ENCODE results near the gene MAML3.

DNA sequence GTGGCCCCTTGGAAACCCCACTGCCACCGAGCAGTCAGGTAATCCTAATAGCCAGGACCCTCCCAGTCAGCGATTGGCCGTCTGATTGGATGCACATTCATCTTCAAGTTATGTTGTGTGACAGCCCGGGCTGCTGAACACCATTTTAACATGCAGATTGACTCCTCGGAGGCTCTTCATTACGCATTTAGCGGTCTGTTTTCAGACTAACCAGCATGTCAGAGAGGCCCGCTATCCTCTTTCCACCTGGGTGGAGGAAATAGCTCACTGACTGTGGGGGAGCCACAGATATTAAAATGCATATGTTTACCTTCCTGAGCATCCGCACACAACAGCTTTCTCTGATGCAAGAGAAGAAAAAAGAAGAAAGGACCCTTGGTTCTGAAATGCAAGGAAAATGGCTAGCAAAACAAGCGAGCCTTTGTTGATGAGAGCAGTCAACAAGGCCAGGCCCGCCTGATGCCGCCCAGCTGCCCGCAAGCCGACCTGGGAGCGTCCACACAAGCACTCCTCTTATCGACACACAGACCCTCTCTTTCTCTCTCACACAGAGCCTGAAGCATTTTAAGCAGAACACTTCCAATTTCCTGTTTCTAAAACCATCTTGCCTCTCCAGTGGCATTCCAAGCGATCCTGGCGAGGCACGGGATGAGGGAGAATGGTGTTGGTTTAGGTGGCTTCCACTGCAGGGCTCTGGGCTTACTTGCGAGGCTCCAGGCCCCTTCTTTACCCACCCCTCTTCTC is 370.1 kb downstream of the MAML3 start:
- no peak for TF ChIP-seq EP300 (IDR thresholded peaks at IDR 0.05)
- TF ChIP-seq POLR2A (IDR thresholded peaks at IDR 0.05) = no peak
- TF ChIP-seq, protein P1, sequence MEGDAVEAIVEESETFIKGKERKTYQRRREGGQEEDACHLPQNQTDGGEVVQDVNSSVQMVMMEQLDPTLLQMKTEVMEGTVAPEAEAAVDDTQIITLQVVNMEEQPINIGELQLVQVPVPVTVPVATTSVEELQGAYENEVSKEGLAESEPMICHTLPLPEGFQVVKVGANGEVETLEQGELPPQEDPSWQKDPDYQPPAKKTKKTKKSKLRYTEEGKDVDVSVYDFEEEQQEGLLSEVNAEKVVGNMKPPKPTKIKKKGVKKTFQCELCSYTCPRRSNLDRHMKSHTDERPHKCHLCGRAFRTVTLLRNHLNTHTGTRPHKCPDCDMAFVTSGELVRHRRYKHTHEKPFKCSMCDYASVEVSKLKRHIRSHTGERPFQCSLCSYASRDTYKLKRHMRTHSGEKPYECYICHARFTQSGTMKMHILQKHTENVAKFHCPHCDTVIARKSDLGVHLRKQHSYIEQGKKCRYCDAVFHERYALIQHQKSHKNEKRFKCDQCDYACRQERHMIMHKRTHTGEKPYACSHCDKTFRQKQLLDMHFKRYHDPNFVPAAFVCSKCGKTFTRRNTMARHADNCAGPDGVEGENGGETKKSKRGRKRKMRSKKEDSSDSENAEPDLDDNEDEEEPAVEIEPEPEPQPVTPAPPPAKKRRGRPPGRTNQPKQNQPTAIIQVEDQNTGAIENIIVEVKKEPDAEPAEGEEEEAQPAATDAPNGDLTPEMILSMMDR (IDR thresholded peaks at IDR 0.05) = no peak

Data from suprapubic skin (tissue), 3 donors.